Measurements from ENCODE around the gene PIGM. TPM values are rescaled to one million over a fixed set of nuclear protein-coding genes. Genes with fewer than 3 reads are reported as not detected.
A peak's percentile ranks its signal among the peaks of the same experiment; 100 is the strongest.

PIGM gene
- total RNA-seq, 3 donors from 2014 or later (not counting 1 experiment from before 2014, with no cell fraction given) = 3.8 to 5.1 (median 3.9) TPM

DNA sequence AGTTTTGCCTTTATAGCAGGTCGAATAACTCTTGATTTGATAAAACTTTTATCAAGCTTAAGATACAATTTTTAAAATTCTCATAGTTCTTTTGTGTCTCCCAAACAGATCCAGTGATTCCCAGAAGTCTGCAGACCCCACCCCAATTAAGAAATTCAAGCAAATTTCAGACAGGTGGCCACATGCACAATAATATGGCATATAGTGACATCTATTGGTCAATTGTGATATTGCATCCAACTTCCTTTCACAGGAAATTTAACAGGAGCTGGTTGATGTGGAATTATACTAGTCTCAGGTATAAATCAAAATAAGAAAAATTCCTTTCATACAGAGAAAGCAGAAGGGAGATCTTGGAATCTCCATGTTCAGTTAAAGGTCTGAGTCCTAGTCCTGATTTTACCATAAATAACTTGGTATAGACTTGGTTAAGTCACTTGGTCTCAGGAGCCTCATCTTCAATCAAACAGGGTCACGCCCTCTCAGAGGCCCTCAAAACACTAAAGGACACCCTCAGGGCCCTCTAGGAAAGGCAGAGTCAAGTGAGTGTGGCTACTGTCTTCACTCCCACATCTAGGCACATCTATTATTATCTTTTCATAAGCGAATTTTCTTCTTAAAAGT, 24.1 kb downstream of the PIGM start:
- Histone ChIP-seq H3K9me3 (ENCODE audit: control insufficient read depth, insufficient read depth, low read length) (no peaks in the 10 kb centered on the region), H3K36me3 (ENCODE audit: control insufficient read depth, insufficient read depth, low read length) (no peaks in the 10 kb centered on the region), H3K27me3 (ENCODE audit: control insufficient read depth, insufficient read depth, low read length) (no peaks in the 10 kb centered on the region), H3K4me3 (ENCODE audit: low read length) (no peak overlapping the region), H3K27ac (ENCODE audit: low read length) (no peak overlapping the region), H3K4me1 (ENCODE audit: control insufficient read depth, insufficient read depth, low read length) (no peaks in the 10 kb centered on the region)
- ATAC-seq (peak in 1 of 3 donors; percentile 59), DNase-seq (peak in 1 of 2 donors; percentile 75)
- intact Hi-C loops (cut with micrococcal nuclease) = loop anchor here (1.0 to 10.0 kb wide), 4 partner anchors 71 to 875 kb away; partner anchors contain the start of gene FCRL6
- Mint-ChIP-seq H3K27me3 (ENCODE audit: low read depth in 2 of 2) (peaks cover 5 to 8% of the 10 kb centered on the region in 2 donors), H3K4me1 (no peaks in the 10 kb centered on the region), H3K4me3 (no peak overlapping the region), H3K9me3 (no peaks in the 10 kb centered on the region), H3K36me3 (no peaks in the 10 kb centered on the region), H3K27ac (no peak overlapping the region)
- peak; percentile 91 for TF ChIP-seq CTCF (IDR thresholded peaks at IDR 0.05)
- 65% methylated on average over 3 of the region's 3 CpGs for WGBS (ENCODE audit: insufficient coverage)

GRCh38 chr1:160006312-160006940, 25.4 kb downstream of the PIGM start:
- 9% methylated on average over 3 of the region's 5 CpGs for WGBS (ENCODE audit: insufficient coverage)
- Histone ChIP-seq H3K36me3 (ENCODE audit: control insufficient read depth, insufficient read depth, low read length) (no peaks in the 10 kb centered on the region), H3K27me3 (ENCODE audit: control insufficient read depth, insufficient read depth, low read length) (no peaks in the 10 kb centered on the region), H3K4me1 (ENCODE audit: control insufficient read depth, insufficient read depth, low read length) (no peaks in the 10 kb centered on the region), H3K27ac (ENCODE audit: low read length) (no peak overlapping the region), H3K4me3 (ENCODE audit: low read length) (no peak overlapping the region), H3K9me3 (ENCODE audit: control insufficient read depth, insufficient read depth, low read length) (no peaks in the 10 kb centered on the region)
- H3K36me3 Mint-ChIP-seq = no peaks in the 10 kb centered on the region
- TF ChIP-seq CTCF (IDR thresholded peaks at IDR 0.05) = peak; percentile 75
- no peaks in the 10 kb centered on the region for H3K4me1 Mint-ChIP-seq
- intact Hi-C loops (cut with micrococcal nuclease) = loop anchor here (5.0 to 10.0 kb wide), 3 partner anchors 202 to 874 kb away; partner anchors contain the start of gene FCRL6
- peaks cover 8 to 9% of the 10 kb centered on the region in 2 donors for H3K27me3 Mint-ChIP-seq (ENCODE audit: low read depth in 2 of 2)
- H3K27ac Mint-ChIP-seq = no peak overlapping the region
- H3K4me3 Mint-ChIP-seq = no peak overlapping the region
- ATAC-seq (peak; percentile 75 to 84 (median 83)), DNase-seq (peak; percentile 55 to 86)
- no peaks in the 10 kb centered on the region for H3K9me3 Mint-ChIP-seq

- WGBS (ENCODE audit: insufficient coverage) = 76% methylated on average over 4 of the region's 4 CpGs
- ATAC-seq = no peak
- no peaks in the 10 kb centered on the region for H3K27me3 ChIP-seq (ENCODE audit: control insufficient read depth, insufficient read depth, low read length)
- TF ChIP-seq CTCF (IDR thresholded peaks at IDR 0.05) = no peak
- Mint-ChIP-seq H3K27ac (no peak overlapping the region), H3K36me3 (no peaks in the 10 kb centered on the region), H3K4me1 (no peaks in the 10 kb centered on the region), H3K27me3 (ENCODE audit: low read depth in 2 of 2) (peaks cover 6 to 9% of the 10 kb centered on the region in 2 donors), H3K9me3 (no peaks in the 10 kb centered on the region), H3K4me3 (no peak overlapping the region)
- H3K4me1 ChIP-seq (ENCODE audit: control insufficient read depth, insufficient read depth, low read length) = no peaks in the 10 kb centered on the region
- H3K27ac ChIP-seq (ENCODE audit: low read length) = no peak overlapping the region
- no peak for DNase-seq
- H3K9me3 ChIP-seq (ENCODE audit: control insufficient read depth, insufficient read depth, low read length) = no peaks in the 10 kb centered on the region
- H3K4me3 ChIP-seq (ENCODE audit: low read length) = no peak overlapping the region
- intact Hi-C loops (cut with micrococcal nuclease) = loop anchor here (5.0 to 10.0 kb wide), 3 partner anchors 200 to 873 kb away; partner anchors contain the start of gene FCRL6
- no peaks in the 10 kb centered on the region for H3K36me3 ChIP-seq (ENCODE audit: control insufficient read depth, insufficient read depth, low read length)
Observed at GRCh38 chr1:160005070-160005469, 26.7 kb downstream of the PIGM start.
